Measurements from ENCODE around the gene ZBTB2. TPM values are rescaled to one million over a fixed set of nuclear protein-coding genes. Genes with fewer than 3 reads are reported as not detected.
A peak's percentile ranks its signal among the peaks of the same experiment; 100 is the strongest.

ZBTB2 gene
- total RNA-seq, 1 donor from 2014 or later, result 17.5 TPM

DNA sequence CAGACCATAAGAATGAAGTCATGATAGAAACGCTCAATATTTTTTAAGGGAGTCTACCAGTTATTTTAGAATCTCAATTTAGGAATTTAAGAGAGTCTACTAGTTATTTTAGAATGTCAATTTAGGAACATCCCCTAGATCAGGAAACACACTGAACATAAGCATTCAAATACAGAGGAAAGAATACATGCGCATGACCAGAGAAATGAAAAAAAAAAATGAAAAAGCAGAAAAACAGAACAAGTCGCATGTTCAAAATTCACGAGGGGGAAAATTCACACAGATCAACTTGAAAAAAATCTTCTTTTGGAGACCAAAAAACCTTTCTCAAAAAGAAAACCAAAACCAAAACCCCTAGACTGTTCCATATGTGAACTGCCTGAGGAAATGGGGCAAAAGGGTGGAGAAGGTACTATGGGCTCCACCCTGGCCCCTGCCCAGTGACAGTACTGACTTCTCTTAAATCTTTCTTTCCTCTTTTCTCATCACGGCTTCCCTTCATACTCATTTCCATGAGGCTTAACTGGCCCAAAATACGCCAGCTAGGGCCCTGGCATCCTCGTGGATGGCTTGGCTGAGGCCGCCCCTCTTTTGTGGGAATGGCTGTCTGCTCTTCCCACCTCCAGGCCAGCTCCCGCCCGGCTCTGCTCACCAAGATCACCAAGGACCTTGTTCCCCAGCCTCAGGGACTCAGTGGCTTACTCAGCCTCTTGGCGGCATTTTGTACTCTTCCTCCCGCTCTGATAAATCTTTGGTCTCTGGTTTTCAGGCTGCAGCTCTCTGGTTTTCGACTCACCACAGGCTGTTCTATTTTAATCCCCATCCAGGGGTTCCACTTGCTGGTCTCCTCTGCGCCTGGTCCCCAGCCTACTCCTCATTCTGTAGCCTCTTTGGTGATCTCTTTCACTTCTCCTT lies 11.2 kb downstream of the ZBTB2 start:
- H3K4me3 Mint-ChIP-seq, result no peak overlapping the region
- TF ChIP-seq, protein P1, sequence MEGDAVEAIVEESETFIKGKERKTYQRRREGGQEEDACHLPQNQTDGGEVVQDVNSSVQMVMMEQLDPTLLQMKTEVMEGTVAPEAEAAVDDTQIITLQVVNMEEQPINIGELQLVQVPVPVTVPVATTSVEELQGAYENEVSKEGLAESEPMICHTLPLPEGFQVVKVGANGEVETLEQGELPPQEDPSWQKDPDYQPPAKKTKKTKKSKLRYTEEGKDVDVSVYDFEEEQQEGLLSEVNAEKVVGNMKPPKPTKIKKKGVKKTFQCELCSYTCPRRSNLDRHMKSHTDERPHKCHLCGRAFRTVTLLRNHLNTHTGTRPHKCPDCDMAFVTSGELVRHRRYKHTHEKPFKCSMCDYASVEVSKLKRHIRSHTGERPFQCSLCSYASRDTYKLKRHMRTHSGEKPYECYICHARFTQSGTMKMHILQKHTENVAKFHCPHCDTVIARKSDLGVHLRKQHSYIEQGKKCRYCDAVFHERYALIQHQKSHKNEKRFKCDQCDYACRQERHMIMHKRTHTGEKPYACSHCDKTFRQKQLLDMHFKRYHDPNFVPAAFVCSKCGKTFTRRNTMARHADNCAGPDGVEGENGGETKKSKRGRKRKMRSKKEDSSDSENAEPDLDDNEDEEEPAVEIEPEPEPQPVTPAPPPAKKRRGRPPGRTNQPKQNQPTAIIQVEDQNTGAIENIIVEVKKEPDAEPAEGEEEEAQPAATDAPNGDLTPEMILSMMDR (conservative IDR thresholded peaks at IDR 0.05), result no peak
- H3K9me3 Mint-ChIP-seq, result no peaks in the 10 kb centered on the region
- peak overlapping the region; percentile 15 for H3K27ac Mint-ChIP-seq (ENCODE audit: unreplicated experiment)
- peaks cover 48% of the 10 kb centered on the region for H3K4me1 Mint-ChIP-seq
- DNase-seq (ENCODE audit: low read depth, low spot score), result no peak
- H3K36me3 Mint-ChIP-seq (ENCODE audit: low read depth), result no peaks in the 10 kb centered on the region
- no peaks in the 10 kb centered on the region for H3K27me3 Mint-ChIP-seq (ENCODE audit: low read depth)

DNA sequence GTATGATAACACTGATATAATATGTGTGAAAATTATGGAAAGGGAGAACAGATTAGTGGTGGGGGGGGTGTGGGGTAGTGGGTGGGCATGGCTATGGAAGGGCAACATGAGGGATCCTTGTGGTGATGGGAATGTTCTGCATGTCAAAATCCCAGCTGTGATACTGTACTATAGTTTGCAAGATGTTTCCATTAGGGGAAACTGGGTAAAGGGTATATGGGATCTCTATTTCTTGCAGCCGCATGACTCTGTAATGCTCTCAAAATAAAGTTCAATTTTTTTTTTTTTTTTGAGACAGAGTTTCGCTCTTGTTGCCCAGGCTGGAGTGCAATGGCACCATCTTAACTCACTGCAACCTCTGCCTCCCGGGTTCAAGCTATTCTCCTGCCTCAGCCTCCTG lies 14.3 kb downstream of the ZBTB2 start:
- peak overlapping the region; percentile 4 for H3K4me3 Mint-ChIP-seq
- no peaks in the 10 kb centered on the region for H3K9me3 Mint-ChIP-seq
- no peaks in the 10 kb centered on the region for H3K27me3 Mint-ChIP-seq (ENCODE audit: low read depth)

DNA sequence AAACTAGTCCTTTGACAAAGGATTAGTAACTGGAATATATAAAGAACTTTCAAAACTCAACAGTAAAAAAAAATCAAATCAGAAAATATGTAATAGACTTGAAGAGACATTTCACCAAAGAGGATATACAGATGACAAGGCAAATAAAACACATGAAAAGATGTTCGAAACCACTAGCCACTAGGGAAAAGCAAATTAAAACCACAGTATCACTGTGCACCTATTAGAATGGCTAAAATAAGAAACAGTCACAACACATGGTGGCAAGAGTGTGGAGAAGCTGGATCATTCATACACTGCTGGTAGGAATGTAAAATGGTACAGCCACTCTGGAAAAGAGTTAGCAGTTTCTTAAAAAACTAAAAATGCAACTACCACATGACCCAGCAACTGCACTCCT lies 14.9 kb downstream of the ZBTB2 start:
- no peak for DNase-seq (ENCODE audit: low read depth, low spot score)
- TF ChIP-seq, protein P1 (conservative IDR thresholded peaks at IDR 0.05), result peak; percentile 18
- Mint-ChIP-seq H3K4me3 (peak overlapping the region; percentile 74), H3K9me3 (no peaks in the 10 kb centered on the region), H3K27me3 (ENCODE audit: low read depth) (no peaks in the 10 kb centered on the region), H3K4me1 (peaks cover 71% of the 10 kb centered on the region), H3K27ac (ENCODE audit: unreplicated experiment) (peak overlapping the region; percentile 59), H3K36me3 (ENCODE audit: low read depth) (peaks cover 6% of the 10 kb centered on the region)

More for the DNA sequence above, 14.3 kb downstream of the ZBTB2 start:
- no peak overlapping the region for H3K27ac Mint-ChIP-seq (ENCODE audit: unreplicated experiment)
- TF ChIP-seq, protein P1 (conservative IDR thresholded peaks at IDR 0.05), result no peak
- DNase-seq (ENCODE audit: low read depth, low spot score), result no peak
- peaks cover 68% of the 10 kb centered on the region for H3K4me1 Mint-ChIP-seq
- H3K36me3 Mint-ChIP-seq (ENCODE audit: low read depth), result peaks cover under 1% of the 10 kb centered on the region

DNA sequence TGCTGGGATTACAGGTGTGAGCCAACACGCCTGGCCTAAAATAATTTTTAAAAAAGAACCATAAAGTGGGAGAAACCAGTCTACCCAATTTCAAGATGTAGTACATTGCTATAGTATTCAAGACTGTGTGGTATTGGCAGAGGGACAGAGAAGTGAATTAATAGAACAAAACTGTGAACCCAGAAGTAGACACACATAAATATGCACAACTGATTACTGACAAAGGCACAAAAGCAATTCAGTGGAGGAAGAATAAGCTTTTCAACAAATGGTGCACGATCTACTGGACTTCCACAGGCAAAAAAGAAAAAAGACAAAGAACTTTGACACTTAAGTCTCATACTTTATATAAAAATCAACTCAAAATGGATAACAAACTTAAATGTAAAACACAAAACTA lies 15.5 kb downstream of the ZBTB2 start:
- TF ChIP-seq, protein P1 (conservative IDR thresholded peaks at IDR 0.05), result no peak
- DNase-seq (ENCODE audit: low read depth, low spot score), result no peak
- Mint-ChIP-seq H3K36me3 (ENCODE audit: low read depth) (peaks cover 6% of the 10 kb centered on the region), H3K27me3 (ENCODE audit: low read depth) (no peaks in the 10 kb centered on the region), H3K4me1 (peaks cover 73% of the 10 kb centered on the region), H3K27ac (ENCODE audit: unreplicated experiment) (peak overlapping the region; percentile 59), H3K4me3 (peak overlapping the region; percentile 74), H3K9me3 (no peaks in the 10 kb centered on the region)

DNA sequence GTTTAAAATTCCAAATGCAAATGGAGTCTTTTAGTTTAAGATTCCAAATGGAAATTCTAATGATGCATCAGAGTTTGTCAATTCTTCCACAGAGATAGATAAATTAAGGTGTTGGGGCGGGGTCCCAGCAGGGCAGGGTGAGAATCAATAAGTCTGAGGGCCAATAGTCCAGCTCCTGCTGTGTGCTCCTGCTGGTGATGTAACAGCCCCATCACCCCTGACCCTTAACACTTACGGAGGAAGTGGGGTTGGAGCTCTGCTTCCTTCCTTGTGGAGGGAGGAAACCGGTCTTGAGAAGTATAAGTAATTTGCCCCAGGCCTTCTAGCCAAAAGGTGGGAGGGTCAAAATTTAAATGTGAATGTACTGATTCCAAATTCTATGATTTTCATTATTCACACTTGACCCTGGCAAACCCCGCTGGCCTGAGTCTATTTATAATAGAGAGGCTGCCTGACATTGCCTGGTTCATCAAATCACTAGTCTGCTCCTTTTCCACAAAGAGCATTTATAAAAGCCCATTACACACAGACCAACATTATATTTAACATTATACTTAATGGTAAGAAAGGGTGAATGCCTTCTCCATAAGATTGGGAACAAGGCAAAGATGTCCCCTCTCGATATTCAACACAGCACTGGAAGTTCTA lies 17.2 kb downstream of the ZBTB2 start:
- peak overlapping the region; percentile 83 for H3K27ac Mint-ChIP-seq (ENCODE audit: unreplicated experiment)
- DNase-seq (ENCODE audit: low read depth, low spot score), result peak; percentile 37
- peaks cover 64% of the 10 kb centered on the region for H3K4me1 Mint-ChIP-seq
- no peaks in the 10 kb centered on the region for H3K27me3 Mint-ChIP-seq (ENCODE audit: low read depth)
- TF ChIP-seq, protein P1 (conservative IDR thresholded peaks at IDR 0.05), result no peak
- peak overlapping the region; percentile 56 for H3K4me3 Mint-ChIP-seq
- H3K36me3 Mint-ChIP-seq (ENCODE audit: low read depth), result peaks cover 9% of the 10 kb centered on the region
- no peaks in the 10 kb centered on the region for H3K9me3 Mint-ChIP-seq
